ENCODE measurements around the gene GJA5. TPM values are rescaled to one million over a fixed set of nuclear protein-coding genes. Genes with fewer than 3 reads are reported as not detected.

Gene GJA5
- total and polyA plus RNA-seq, 2 donors (not counting 3 experiments of a cell fraction or from before 2014, with no cell fraction given) = 0.55 to 5.9 TPM

DNA sequence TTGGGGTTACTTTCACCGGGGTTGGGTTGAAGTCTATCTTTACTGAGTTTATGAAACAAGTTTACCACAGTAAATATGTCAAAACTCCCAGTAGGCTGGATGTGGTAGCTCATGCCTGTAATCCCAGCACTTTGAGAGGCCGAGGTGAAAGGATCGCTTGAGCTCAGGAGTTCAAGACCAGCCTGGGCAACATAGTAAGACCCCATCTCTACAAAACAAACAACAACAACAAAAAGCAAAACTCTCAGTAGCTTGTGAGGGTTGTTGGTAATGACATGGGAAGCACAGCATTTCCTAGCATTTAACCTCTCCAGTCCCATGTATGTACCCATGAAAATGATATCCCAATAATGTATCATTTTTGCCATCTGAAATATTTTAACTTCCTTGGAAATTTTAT, 34.7 kb downstream of the GJA5 start:
- H3K27ac ChIP-seq (ENCODE audit: insufficient read depth, low read depth, low read length) = no peak overlapping the region
- no peaks in the 10 kb centered on the region for H3K9me1 ChIP-seq (replicated peaks; ENCODE audit: control insufficient read depth, extremely low read depth, insufficient read depth, low read length)
- H3K9ac ChIP-seq (replicated peaks; ENCODE audit: extremely low read depth, insufficient read depth, low read length) = no peak overlapping the region
- dilution Hi-C loops (cut with MboI; ENCODE audit: extremely low pct_ligation_motif_present, low sequenced_read_pairs) = no loop called here
- DNase-seq (ENCODE audit: low read depth, low spot score) (no peak), FAIRE-seq (no peak)
- TF ChIP-seq FOS (IDR thresholded peaks at IDR 0.05; ENCODE audit: borderline replicate concordance, insufficient read depth, low read length) (no peak), POLR2A (IDR thresholded peaks at IDR 0.05; ENCODE audit: low read depth, low read length) (no peak), GATA2 (IDR thresholded peaks at IDR 0.05; ENCODE audit: insufficient read depth, insufficient read length, low read depth, low read length) (no peak), JUN (IDR thresholded peaks at IDR 0.05; ENCODE audit: borderline replicate concordance, insufficient read depth, insufficient read length, low read depth) (no peak), POLR2AphosphoS5 (IDR thresholded peaks at IDR 0.05; ENCODE audit: insufficient read depth, low read depth, low read length) (no peak), EZH2 (IDR thresholded peaks at IDR 0.05; ENCODE audit: borderline replicate concordance, low read depth, low read length, severe bottlenecking) (no peak), MYC (IDR thresholded peaks at IDR 0.05; ENCODE audit: low read depth, low read length) (no peak)
- TF ChIP-seq, protein P1, sequence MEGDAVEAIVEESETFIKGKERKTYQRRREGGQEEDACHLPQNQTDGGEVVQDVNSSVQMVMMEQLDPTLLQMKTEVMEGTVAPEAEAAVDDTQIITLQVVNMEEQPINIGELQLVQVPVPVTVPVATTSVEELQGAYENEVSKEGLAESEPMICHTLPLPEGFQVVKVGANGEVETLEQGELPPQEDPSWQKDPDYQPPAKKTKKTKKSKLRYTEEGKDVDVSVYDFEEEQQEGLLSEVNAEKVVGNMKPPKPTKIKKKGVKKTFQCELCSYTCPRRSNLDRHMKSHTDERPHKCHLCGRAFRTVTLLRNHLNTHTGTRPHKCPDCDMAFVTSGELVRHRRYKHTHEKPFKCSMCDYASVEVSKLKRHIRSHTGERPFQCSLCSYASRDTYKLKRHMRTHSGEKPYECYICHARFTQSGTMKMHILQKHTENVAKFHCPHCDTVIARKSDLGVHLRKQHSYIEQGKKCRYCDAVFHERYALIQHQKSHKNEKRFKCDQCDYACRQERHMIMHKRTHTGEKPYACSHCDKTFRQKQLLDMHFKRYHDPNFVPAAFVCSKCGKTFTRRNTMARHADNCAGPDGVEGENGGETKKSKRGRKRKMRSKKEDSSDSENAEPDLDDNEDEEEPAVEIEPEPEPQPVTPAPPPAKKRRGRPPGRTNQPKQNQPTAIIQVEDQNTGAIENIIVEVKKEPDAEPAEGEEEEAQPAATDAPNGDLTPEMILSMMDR (IDR thresholded peaks at IDR 0.05; ENCODE audit: extremely low read depth in 1 of 2, insufficient read depth in 1 of 2, low read depth in 1 of 2, low read length in 2 of 2) = no peak
- TF ChIP-seq, protein P2, sequence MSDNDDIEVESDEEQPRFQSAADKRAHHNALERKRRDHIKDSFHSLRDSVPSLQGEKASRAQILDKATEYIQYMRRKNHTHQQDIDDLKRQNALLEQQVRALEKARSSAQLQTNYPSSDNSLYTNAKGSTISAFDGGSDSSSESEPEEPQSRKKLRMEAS (IDR thresholded peaks at IDR 0.05; ENCODE audit: insufficient read depth, insufficient read length) = no peak
- intact Hi-C loops (cut with micrococcal nuclease) = no loop called here
- POLR2A ChIA-PET = no interaction called here
- no peaks in the 10 kb centered on the region for H3K9me3 ChIP-seq (replicated peaks; ENCODE audit: control insufficient read depth, insufficient read depth, low read length)
- H3K36me3 ChIP-seq (ENCODE audit: control insufficient read depth in 2 of 2, extremely low read depth in 1 of 2, insufficient read depth in 2 of 2, low read length in 2 of 2) = no peaks in the 10 kb centered on the region
- H3K27me3 ChIP-seq (ENCODE audit: control insufficient read depth in 2 of 2, insufficient read depth in 2 of 2, low read length in 2 of 2) = peaks cover 2 to 9% of the 10 kb centered on the region in 2 experiments
- H3K4me2 ChIP-seq (ENCODE audit: insufficient read depth, low read length) = no peak overlapping the region
- no peak overlapping the region for H3K4me3 ChIP-seq (replicated peaks in 1 of 3; ENCODE audit: insufficient read depth in 1 of 3, low read depth in 1 of 3, low read length in 3 of 3)
- no peaks in the 10 kb centered on the region for H3K79me2 ChIP-seq (ENCODE audit: control insufficient read depth, insufficient read depth, low read length)
- no peak overlapping the region for H2AFZ ChIP-seq (ENCODE audit: low read depth, low read length)
- H4K20me1 ChIP-seq (replicated peaks; ENCODE audit: control insufficient read depth, extremely low read depth, insufficient read depth, low read length) = no peaks in the 10 kb centered on the region
- H3K4me1 ChIP-seq (ENCODE audit: control insufficient read depth, extremely low read depth, insufficient read depth, low read length) = no peaks in the 10 kb centered on the region
- CTCF ChIA-PET = interaction anchor here (1.2 to 8.4 kb wide), 3 partner anchors 14 to 165 kb away, joined by 4 to 273 read pairs (median 4); no protein-coding TSS in a partner anchor
- no TSS peak for BruUV-seq (replicated peaks)
